ENCODE measurements around the gene RTTN. TPM values are rescaled to one million over a fixed set of nuclear protein-coding genes. Genes with fewer than 3 reads are reported as not detected.

Gene RTTN
- total and polyA plus RNA-seq, 10 of the 15 experiments (the other 5 are each of a cell fraction or from before 2014, with no cell fraction given) = 9.4 to 36.6 (median 15.7) TPM

DNA sequence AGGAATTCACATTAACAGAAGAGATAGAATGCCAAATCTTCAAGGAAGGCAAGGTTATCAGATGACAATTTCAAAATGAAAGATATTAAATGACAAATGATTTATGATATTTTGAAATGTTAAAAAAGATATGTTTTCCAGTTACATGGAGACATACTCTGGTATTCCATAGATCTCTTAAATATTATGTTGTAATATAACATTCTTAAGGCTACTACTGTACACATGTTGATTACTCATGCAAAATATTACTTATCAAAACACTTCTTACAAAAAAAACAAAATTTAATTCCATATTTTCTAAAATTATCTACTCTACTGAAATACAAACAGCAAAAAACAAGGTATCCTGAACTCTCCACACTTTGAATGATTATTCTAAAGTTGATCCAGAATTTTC, 22.9 kb downstream of the RTTN start:
- H3K79me2 ChIP-seq (ENCODE audit: control insufficient read depth, insufficient read depth, low read length) = no peaks in the 10 kb centered on the region; the same call in 1 of the 2 replicates
- TF ChIP-seq SREBF1 (IDR thresholded peaks at IDR 0.05; ENCODE audit: low read length) = no peak
- TF ChIP-seq RAD51 (IDR thresholded peaks at IDR 0.05) = no peak
- no peak for TF ChIP-seq PAX8 (IDR thresholded peaks at IDR 0.05)
- no peak for TF ChIP-seq NR2C2 (IDR thresholded peaks at IDR 0.05; ENCODE audit: borderline replicate concordance, control insufficient read depth, insufficient read length, low read depth)
- TF ChIP-seq E2F4 (IDR thresholded peaks at IDR 0.05; ENCODE audit: low read depth, low read length) = no peak
- no peak for TF ChIP-seq POU2F2 (IDR thresholded peaks at IDR 0.05; ENCODE audit: borderline replicate concordance, low read depth, low read length)
- TF ChIP-seq TBL1XR1 (IDR thresholded peaks at IDR 0.05; ENCODE audit: low read depth, low read length) = no peak
- no peak for TF ChIP-seq BCL11A (IDR thresholded peaks at IDR 0.05; ENCODE audit: low read depth, low read length)
- TF ChIP-seq RBBP5 (conservative IDR thresholded peaks at IDR 0.05) = no peak
- POLR2A ChIA-PET = no interaction called here
- RAD21 ChIA-PET (ENCODE audit: unreplicated experiment) = interaction anchor here (3.3 kb wide), 1 partner anchor 12 kb away, joined by 21 read pairs; no protein-coding TSS in a partner anchor
- H3K36me3 ChIP-seq (ENCODE audit: control insufficient read depth in 2 of 2, insufficient read depth in 2 of 2, low read length in 1 of 2) = 0 out of 4 replicates have a peak, but pooled peaks cover 0 to 4% of the 10 kb centered on the region in 2 experiments
- intact Hi-C loops (cut with micrococcal nuclease; ENCODE audit: unreplicated experiment) (no loop called here), in situ Hi-C loops (cut with MboI) (no loop called here)
- BruUV-seq (replicated peaks) = no TSS peak
- no peak overlapping the region for H3K4me3 ChIP-seq
- H4K20me1 ChIP-seq (ENCODE audit: control insufficient read depth, insufficient read depth) = no peaks in the 10 kb centered on the region
- H3K27ac ChIP-seq (ENCODE audit: control insufficient read depth, insufficient read depth) = no peak overlapping the region
- no peak overlapping the region for H3K9ac ChIP-seq (ENCODE audit: control insufficient read depth, insufficient read depth, low read length)
- SMC1A ChIA-PET (ENCODE audit: uncharacterized antibody, unreplicated experiment) = interaction anchor here (3.3 kb wide), 1 partner anchor 13 kb away, joined by 35 read pairs; no protein-coding TSS in a partner anchor
- no peak overlapping the region for H2AFZ ChIP-seq (ENCODE audit: control insufficient read depth, low read depth, low read length)
- H3K9me3 ChIP-seq (replicated peaks; ENCODE audit: control insufficient read depth, insufficient read depth, low read length) = no peaks in the 10 kb centered on the region; the same call in 2 of the 3 replicates
- H3K27me3 ChIP-seq (replicated peaks in 1 of 2; ENCODE audit: control insufficient read depth in 2 of 2, insufficient read depth in 2 of 2, low read length in 1 of 2) = no peaks in the 10 kb centered on the region
- FAIRE-seq = no peak
- CTCF ChIA-PET = interaction anchor here (0.7 to 3.6 kb wide), 3 partner anchors 9 to 95 kb away, joined by 3 to 49 read pairs (median 3); no protein-coding TSS in a partner anchor
- no peak for DNase-seq (ENCODE audit: low read depth, low spot score)
- ATAC-seq = no peak
- no peaks in the 10 kb centered on the region; the same call in 1 of the 2 replicates for H3K4me1 ChIP-seq (ENCODE audit: control insufficient read depth, insufficient read depth, low read length)
- no peak overlapping the region for H3K4me2 ChIP-seq (ENCODE audit: control insufficient read depth, insufficient read depth)
